ENCODE data around the gene USP4.
"Not testable (repeated sequence)": the region's sequence is repeated elsewhere in the genome, so short reads cannot be mapped to it uniquely, and the experiment has no call there.

The USP4 gene

DNA sequence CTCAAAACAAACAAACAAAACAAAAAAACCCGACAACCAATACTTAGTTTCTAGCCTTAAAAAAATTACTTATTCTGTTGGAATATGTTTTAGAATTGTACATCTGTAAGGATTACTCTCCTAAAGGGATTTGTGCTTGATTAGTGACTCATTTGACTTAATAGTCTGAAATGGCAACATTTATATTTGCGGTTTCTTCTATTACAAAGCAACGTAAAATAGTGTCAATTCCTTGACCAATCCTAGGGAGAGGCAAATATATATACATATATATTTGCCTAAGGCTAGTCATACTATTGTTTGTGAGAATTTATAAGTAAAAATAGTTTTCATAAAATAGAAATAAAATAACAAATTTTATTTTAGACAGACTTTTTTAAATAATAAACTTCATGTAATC is 102.5 kb downstream of the USP4 start:
- no peak overlapping the region for H3K4me2 ChIP-seq
- H4K20me1 ChIP-seq = no peaks in the 10 kb centered on the region
- H3K36me3 ChIP-seq = peaks cover 4% of the 10 kb centered on the region; the same call in 1 of the 2 replicates
- no peak overlapping the region for H3K4me3 ChIP-seq
- H3K27ac ChIP-seq = peak overlapping the region; percentile 90; the same call in 1 of the 2 replicates
- no peak overlapping the region for H3K9ac ChIP-seq
- no peaks in the 10 kb centered on the region for H3K27me3 ChIP-seq
- H3K4me1 ChIP-seq = peaks cover 28% of the 10 kb centered on the region
- H3K9me3 ChIP-seq = peaks cover 63% of the 10 kb centered on the region
- no peak for TF ChIP-seq Cebpa-rat (IDR thresholded peaks at IDR 0.05)

- peaks cover 28% of the 10 kb centered on the region for H3K4me1 ChIP-seq
- H4K20me1 ChIP-seq = no peaks in the 10 kb centered on the region
- no peak for TF ChIP-seq Cebpa-rat (IDR thresholded peaks at IDR 0.05)
- no peak overlapping the region for H3K4me2 ChIP-seq
- peaks cover 4% of the 10 kb centered on the region; the same call in 1 of the 2 replicates for H3K36me3 ChIP-seq
- H3K27me3 ChIP-seq = no peaks in the 10 kb centered on the region
- H3K4me3 ChIP-seq = no peak overlapping the region
- H3K27ac ChIP-seq = no peak overlapping the region
- peaks cover 74% of the 10 kb centered on the region for H3K9me3 ChIP-seq
- H3K9ac ChIP-seq = no peak overlapping the region
Measured at GRCh38 chr3:49236226-49236625, 103.6 kb downstream of the USP4 start.

DNA sequence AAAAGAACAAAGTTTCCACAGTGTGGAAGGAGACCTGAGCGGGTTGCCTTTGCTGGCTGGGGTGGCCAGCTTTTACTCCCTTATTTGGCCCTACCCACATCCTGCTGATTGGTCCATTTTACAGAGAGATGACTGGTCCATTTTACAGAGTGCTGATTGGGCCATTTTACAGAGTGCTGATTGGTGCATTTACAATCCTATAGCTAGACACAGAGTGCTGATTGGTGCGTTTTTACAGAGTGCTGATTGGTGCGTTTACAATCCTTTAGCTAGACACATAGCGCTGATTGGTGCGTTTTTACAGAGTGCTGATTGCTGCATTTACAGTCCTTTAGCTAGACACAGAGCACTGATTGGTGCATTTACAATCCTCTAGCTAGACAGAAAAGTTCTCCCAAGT is 111.0 kb downstream of the USP4 start:
- H3K36me3 ChIP-seq, H3K4me1 ChIP-seq, H3K27ac ChIP-seq, H4K20me1 ChIP-seq, H3K4me2 ChIP-seq, H3K27me3 ChIP-seq, H3K9ac ChIP-seq: not testable (repeated sequence)
- H3K4me3 ChIP-seq = 0 out of 2 replicates have a peak overlapping the region, but pooled peaks have one; percentile 33
- H3K9me3 ChIP-seq = peaks cover 89% of the 10 kb centered on the region

Data from BLaER1 (cell line).